HG03280 (cell line): ENCODE data around the gene IL3RA.
"Not testable (repeated sequence)": the region's sequence is repeated elsewhere in the genome, so short reads cannot be mapped to it uniquely, and the experiment has no call there.

Experiments
- ATAC-seq: cut with Tn5 transposase; IDR thresholded peaks from one replicate; pipeline ENCODE4 v1.9.1; 2021; ENCODE audit warnings: mild to moderate bottlenecking, moderate library complexity; ENCODE audit not compliant: unreplicated experiment

Gene IL3RA

GRCh38 chrX:1421433-1422134, 85.0 kb downstream of the IL3RA start:
- no peak for ATAC-seq

GRCh38 chrX:1422135-1422465, 85.5 kb downstream of the IL3RA start:
- ATAC-seq: no peak

- ATAC-seq: no peak
Observed at GRCh38 chrX:1423215-1423614, 86.6 kb downstream of the IL3RA start.

GRCh38 chrX:1424147-1424851, 87.7 kb downstream of the IL3RA start:
- ATAC-seq: no peak

GRCh38 chrX:1425381-1425780, 88.8 kb downstream of the IL3RA start:
- no peak for ATAC-seq

GRCh38 chrX:1426321-1426720, 89.7 kb downstream of the IL3RA start:
- not testable (repeated sequence) for ATAC-seq

- no peak for ATAC-seq
Observed at GRCh38 chrX:1427756-1428155, 91.2 kb downstream of the IL3RA start.

- no peak for ATAC-seq
Observed at GRCh38 chrX:1430451-1430850, 93.9 kb downstream of the IL3RA start.
